GM12865 (cell line): Measurements from ENCODE around the gene ANO9.

ENCODE experiments used
- DNase-seq: peaks from one replicate; pipeline ENCODE4 v3.0.0; 2010; ENCODE audit warnings: low read depth
- H3K4me3 ChIP-seq: 2 replicates; pipeline ENCODE4 v1.5.1; 2011; ENCODE audit warnings: mild to moderate bottlenecking, low read depth, low read length, control low read depth
- TF ChIP-seq, protein P1 (sequence below): IDR thresholded peaks from 2 replicates; pipeline ENCODE4 v1.5.1; 2011; ENCODE audit warnings: low read length, control low read depth, low read depth, inconsistent platforms; ENCODE audit not compliant: insufficient read depth; ENCODE audit errors: missing control alignments

ANO9 gene

DNA sequence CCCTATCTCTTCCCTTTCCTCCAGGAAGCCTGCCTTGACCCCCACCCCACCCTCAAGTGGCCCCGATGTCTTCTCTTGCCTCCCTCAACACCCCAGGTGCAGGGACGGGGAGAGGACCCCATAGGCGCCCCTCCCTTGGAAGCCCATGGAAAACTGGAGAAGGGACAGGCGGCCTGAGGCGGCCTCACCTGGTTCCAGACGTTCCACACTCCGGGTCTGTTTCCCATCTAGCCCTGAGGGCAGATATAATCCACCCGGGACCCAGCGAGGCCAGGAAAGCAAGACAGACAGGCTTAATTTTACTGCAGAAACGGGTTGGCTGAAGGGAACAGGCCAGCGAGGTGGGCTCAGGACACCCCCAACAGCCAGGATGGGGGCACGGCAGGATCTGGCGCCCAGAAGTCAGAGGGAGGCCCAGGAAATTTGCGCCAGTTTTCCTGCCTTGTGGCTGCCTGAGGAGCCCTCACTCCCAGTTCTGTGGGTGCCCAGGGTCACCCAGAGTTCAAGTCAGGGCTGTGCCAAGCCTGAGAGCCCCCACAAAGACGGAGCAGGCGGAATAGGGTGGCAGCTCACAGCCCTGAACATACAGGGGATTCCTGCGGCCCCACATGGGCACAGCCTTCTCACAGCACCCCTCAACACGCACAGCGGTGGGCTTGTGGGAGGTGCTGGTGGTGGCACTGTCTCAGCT is 24.0 kb downstream of the ANO9 start:
- TF ChIP-seq, protein P1, sequence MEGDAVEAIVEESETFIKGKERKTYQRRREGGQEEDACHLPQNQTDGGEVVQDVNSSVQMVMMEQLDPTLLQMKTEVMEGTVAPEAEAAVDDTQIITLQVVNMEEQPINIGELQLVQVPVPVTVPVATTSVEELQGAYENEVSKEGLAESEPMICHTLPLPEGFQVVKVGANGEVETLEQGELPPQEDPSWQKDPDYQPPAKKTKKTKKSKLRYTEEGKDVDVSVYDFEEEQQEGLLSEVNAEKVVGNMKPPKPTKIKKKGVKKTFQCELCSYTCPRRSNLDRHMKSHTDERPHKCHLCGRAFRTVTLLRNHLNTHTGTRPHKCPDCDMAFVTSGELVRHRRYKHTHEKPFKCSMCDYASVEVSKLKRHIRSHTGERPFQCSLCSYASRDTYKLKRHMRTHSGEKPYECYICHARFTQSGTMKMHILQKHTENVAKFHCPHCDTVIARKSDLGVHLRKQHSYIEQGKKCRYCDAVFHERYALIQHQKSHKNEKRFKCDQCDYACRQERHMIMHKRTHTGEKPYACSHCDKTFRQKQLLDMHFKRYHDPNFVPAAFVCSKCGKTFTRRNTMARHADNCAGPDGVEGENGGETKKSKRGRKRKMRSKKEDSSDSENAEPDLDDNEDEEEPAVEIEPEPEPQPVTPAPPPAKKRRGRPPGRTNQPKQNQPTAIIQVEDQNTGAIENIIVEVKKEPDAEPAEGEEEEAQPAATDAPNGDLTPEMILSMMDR = no peak
- DNase-seq = no peak
- no peak overlapping the region for H3K4me3 ChIP-seq

DNA sequence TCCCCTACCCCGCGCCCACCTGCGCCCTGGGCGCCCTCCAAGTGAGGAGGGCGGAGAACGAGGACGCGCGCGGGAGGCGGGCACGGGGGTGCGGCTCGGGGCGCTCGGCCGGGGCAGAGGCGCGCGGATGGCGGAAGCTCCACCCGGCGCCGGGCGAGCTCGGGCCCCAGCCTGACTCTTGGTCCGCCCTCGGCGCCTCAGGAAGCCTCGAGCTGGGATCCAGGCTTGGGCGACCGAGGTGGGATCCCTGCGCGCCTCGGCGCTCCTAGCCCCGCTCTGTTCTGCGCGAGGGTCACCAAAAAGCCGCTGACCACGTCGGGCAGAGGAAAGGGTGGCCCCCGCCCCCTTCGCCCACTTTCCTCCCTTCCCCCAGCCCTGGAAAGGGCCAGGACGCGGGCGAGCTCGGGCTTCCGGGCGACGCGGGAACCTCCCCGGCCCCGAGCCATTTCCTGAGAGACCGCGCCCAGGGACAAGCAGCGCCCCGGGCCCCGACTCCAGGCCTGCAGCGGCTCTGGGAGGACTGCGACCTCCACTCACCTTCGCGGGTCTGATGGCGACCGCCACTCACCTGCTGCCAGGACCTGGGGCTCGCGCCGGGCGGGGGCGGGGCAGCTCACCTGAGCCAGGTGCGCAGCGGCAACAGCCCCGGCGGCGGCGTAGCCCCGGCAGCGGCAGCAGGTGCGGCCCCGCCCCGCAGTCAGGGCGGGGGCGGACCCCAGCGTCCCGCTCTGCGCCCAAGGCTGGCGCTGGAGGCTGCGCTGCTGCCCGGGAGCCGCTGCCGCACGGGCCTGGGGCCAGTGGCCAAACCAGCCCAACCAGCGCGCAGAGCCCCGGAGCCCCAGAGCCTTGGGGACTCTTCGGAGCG is 24.8 kb downstream of the ANO9 start:
- TF ChIP-seq, protein P1 = no peak
- peak overlapping the region; percentile 56 for H3K4me3 ChIP-seq
- peak; percentile 53 for DNase-seq

DNA sequence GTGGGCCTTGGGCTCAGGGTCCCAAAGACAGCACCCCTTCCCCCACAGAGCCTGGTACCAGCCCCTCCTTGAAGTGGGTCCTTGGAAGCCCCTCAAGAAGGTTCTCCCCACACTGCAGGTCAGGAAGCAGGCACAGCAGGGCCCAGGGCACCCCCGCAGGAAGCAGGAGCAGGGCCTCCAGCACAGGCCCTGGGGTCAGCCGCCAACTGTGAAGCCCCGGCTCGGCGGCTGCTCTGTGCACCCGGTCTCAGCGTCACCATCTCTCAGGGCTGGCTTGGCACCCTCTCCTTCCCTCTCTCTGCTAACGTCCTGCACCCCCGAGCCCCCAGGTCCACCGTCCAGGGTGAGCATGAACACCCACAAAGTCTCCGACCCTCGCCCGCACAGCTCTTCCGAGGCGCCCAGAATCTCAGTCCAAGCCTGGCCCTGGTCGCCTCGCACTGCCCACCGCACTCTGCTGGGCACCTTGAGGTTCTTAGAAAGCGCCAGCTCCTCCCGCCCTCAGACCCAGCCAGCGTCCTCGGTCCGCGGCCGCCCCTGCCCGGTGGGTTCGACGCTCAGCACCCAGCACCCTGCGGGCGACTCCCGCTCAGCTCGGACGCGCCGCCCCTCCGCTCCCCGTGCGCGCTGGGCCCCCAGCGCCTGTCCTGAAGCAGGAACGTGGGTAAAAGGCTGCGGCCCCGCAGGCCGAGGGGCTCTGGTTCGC is 25.6 kb downstream of the ANO9 start:
- no peak for DNase-seq
- TF ChIP-seq, protein P1 = no peak
- H3K4me3 ChIP-seq = peak overlapping the region; percentile 56

DNA sequence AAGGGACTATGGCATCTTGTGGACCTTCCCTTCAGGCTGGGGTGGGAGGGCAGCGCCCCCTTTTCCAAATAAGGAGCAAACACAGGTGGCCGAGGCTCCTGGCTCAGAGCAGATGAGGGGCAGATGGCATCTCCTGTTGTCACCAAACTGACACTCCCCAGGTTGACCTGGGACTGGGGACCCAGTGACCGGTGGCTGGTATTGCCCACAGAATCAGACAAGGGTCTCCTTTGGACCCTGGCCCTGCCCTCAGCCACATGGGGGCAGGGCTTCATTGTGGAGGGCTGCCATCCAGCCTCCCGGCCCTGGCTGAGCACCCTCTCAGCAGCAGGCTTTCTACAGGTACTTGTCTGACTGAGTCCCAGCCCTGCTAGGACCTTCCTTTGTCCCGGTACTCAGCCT is 26.2 kb downstream of the ANO9 start:
- TF ChIP-seq, protein P1 = no peak
- no peak for DNase-seq
- no peak overlapping the region for H3K4me3 ChIP-seq

DNA sequence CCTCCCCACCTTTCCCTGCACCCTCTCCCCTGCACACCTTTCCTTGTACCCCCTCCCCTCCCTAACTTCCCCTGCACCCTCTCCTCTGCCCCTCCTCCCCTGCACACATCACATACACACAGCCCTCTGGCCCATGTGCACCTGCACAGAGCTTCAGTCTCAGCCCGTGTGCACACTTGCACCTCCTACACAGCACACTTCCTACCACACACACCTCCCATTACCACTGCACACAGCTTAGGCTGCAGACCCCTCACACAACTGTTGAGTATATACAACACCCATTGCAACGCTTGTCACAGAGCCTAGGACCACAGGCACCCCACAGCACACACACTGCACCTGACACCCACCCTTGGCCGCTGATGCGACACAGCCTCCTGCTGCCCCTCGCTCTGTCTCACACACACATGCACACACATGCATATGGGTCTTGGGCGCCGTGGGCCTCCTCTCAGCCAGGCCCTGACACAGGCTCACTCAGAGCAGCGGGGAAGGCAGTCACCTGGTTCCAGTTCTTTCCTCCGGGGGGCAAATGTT is 27.4 kb downstream of the ANO9 start:
- no peak for DNase-seq
- TF ChIP-seq, protein P1 = no peak
- peak overlapping the region; percentile 10 for H3K4me3 ChIP-seq

DNA sequence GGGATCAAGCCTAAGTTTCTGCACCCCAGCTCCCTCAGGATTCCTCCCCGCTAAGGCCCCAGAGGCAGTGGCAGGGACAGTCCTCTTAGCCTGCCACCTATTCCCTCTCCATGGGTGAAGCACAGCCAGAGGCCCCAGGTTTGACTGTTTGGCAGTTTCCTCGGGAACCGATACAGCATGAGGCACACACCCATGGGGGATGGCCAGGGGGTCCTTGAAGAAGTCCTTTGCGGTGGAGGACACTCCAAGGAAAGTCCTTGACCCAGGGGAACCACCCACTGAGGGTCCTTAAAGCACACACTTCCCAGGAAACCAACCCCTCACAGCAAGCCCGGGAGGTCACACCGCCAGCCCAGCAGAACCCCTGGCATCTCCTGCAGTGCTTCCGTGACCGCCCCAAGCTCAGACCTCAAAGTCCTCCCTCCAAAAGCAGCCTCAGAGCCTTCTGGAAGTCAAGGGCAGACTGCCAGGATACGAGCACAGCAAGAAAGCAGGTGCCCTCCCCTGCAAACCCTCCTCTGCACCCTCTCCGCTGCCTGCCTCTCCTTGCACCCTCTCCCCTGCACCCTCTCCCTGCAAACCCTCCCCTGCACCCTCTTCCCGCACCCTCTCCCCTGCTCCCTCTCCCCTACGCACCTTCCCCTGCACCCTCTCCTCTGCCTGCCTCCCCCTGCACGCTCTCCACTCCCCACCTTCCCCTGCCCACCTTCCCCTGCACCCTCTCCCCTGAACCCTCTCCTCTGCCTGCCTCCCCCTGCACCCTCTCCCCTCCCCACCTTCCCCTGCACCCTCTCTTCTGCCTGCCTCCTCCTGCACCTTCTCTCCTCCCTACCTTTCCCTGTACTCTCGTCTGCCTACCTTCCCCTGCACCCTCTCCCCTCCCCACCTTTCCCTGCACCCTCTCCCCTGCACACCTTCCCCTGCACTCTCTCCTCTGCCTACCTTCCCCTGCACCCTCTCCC is 28.4 kb downstream of the ANO9 start:
- no peak for DNase-seq
- TF ChIP-seq, protein P1 = no peak
- no peak overlapping the region for H3K4me3 ChIP-seq
